Calu3 (cell line): ENCODE data around the gene TMEM86B. TPM values are rescaled to one million over a fixed set of nuclear protein-coding genes. Genes with fewer than 3 reads are reported as not detected.

ENCODE experiments used
- BruUV-seq: library from RNA; stranded (reverse); fragments of 400-500 nt; replicated peaks from 2 replicates; lab custom pipeline; 2021; lab: Mats Ljungman, UMichigan
- CTCF ChIA-PET: fragments of 300-600 bp; sonication (Branson Sonifier 250); formaldehyde crosslinking; loops from one replicate; lab custom pipeline; 2022; ENCODE audit warnings: antibody characterized with exemption; lab: Charles Lee
- DNase-seq: peaks from one replicate; pipeline ENCODE4 v3.0.0; 2022
- H3K27ac Mint-ChIP-seq: one replicate; pipeline ENCODE4 v1.8.0; 2022; ENCODE audit warnings: mixed read lengths; ENCODE audit not compliant: unreplicated experiment
- H3K27me3 Mint-ChIP-seq: one replicate; pipeline ENCODE4 v1.8.0; 2022; ENCODE audit warnings: mixed read lengths; ENCODE audit not compliant: unreplicated experiment
- H3K36me3 Mint-ChIP-seq: one replicate; pipeline ENCODE4 v1.8.0; 2022; ENCODE audit warnings: mild to moderate bottlenecking, moderate library complexity, mixed read lengths; ENCODE audit not compliant: insufficient read depth, unreplicated experiment
- H3K4me1 Mint-ChIP-seq: one replicate; pipeline ENCODE4 v1.8.0; 2022; ENCODE audit warnings: mild to moderate bottlenecking, low read depth, mixed read lengths; ENCODE audit not compliant: unreplicated experiment
- H3K4me3 Mint-ChIP-seq: one replicate; pipeline ENCODE4 v1.8.0; 2022; ENCODE audit warnings: mild to moderate bottlenecking, low read depth, moderate library complexity, mixed read lengths; ENCODE audit not compliant: unreplicated experiment
- H3K9me3 Mint-ChIP-seq: one replicate; pipeline ENCODE4 v1.8.0; 2022; ENCODE audit warnings: low read depth, mixed read lengths; ENCODE audit not compliant: unreplicated experiment
- CTCF ChIP-seq: fragments of 200-600 bp; IDR thresholded peaks from one replicate; pipeline ENCODE4 v1.8.0; 2022; ENCODE audit warnings: antibody characterized with exemption; ENCODE audit not compliant: unreplicated experiment
- intact Hi-C: fragments of 100-400 bp; cut with micrococcal nuclease; formaldehyde crosslinking; loops from one replicate; pipeline ENCODE4 v1.10.0; 2022; ENCODE audit not compliant: unreplicated experiment
- total RNA-seq: library from RNA; stranded (reverse); gene quantifications from 2 replicates; pipeline ENCODE4 v1.2.3, GENCODE V29; 2022

TMEM86B gene
- total RNA-seq, 1 experiment from 2014 or later, result 14.3 TPM

- no peak for DNase-seq
- H3K9me3 Mint-ChIP-seq, result no peaks in the 10 kb centered on the region
- H3K27me3 Mint-ChIP-seq, result no peaks in the 10 kb centered on the region
- CTCF ChIA-PET, result no interaction called here
- H3K4me3 Mint-ChIP-seq, result no peak overlapping the region
- BruUV-seq, result no TSS peak
- no peaks in the 10 kb centered on the region for H3K4me1 Mint-ChIP-seq
- H3K36me3 Mint-ChIP-seq, result peaks cover 69% of the 10 kb centered on the region
- H3K27ac Mint-ChIP-seq, result no peak overlapping the region
- no peak for TF ChIP-seq CTCF
- intact Hi-C loops, result no loop called here
Observed at GRCh38 chr19:55239004-55239403, 10.4 kb upstream of the TMEM86B start.

- BruUV-seq, result no TSS peak
- peaks cover 64% of the 10 kb centered on the region for H3K36me3 Mint-ChIP-seq
- CTCF ChIA-PET, result no interaction called here
Observed at GRCh38 chr19:55238030-55238429, 9.5 kb upstream of the TMEM86B start.

GRCh38 chr19:55232986-55233385, 4.4 kb upstream of the TMEM86B start:
- CTCF ChIA-PET, result no interaction called here

More at GRCh38 chr19:55238030-55238429, 9.5 kb upstream of the TMEM86B start:
- DNase-seq, result no peak
- TF ChIP-seq CTCF, result no peak
- no peaks in the 10 kb centered on the region for H3K27me3 Mint-ChIP-seq
- no peaks in the 10 kb centered on the region for H3K9me3 Mint-ChIP-seq
- H3K4me3 Mint-ChIP-seq, result no peak overlapping the region
- no peaks in the 10 kb centered on the region for H3K4me1 Mint-ChIP-seq
- intact Hi-C loops, result no loop called here
- H3K27ac Mint-ChIP-seq, result no peak overlapping the region

GRCh38 chr19:55232286-55232602, 3.7 kb upstream of the TMEM86B start:
- BruUV-seq, result no TSS peak
- Mint-ChIP-seq H3K27ac (no peak overlapping the region), H3K4me3 (no peak overlapping the region), H3K9me3 (no peaks in the 10 kb centered on the region), H3K4me1 (no peaks in the 10 kb centered on the region), H3K27me3 (no peaks in the 10 kb centered on the region), H3K36me3 (peaks cover 68% of the 10 kb centered on the region)
- TF ChIP-seq CTCF, result no peak
- DNase-seq, result no peak
- intact Hi-C loops, result no loop called here
- CTCF ChIA-PET, result no interaction called here

More at GRCh38 chr19:55232986-55233385, 4.4 kb upstream of the TMEM86B start:
- Mint-ChIP-seq H3K4me3 (no peak overlapping the region), H3K9me3 (no peaks in the 10 kb centered on the region), H3K4me1 (no peaks in the 10 kb centered on the region), H3K27ac (no peak overlapping the region), H3K36me3 (peaks cover 70% of the 10 kb centered on the region), H3K27me3 (no peaks in the 10 kb centered on the region)
- DNase-seq, result no peak
- intact Hi-C loops, result no loop called here
- BruUV-seq, result no TSS peak
- TF ChIP-seq CTCF, result no peak
